ENCODE data around the gene CCDC40.
"Not testable (repeated sequence)": the region's sequence is repeated elsewhere in the genome, so short reads cannot be mapped to it uniquely, and the experiment has no call there.

The CCDC40 gene

GRCh38 chr17:80021600-80021999 lies 14.8 kb upstream of the CCDC40 start:
- no peak for DNase-seq (ENCODE audit: low spot score)

- no peak for DNase-seq (ENCODE audit: low spot score)
Measured at GRCh38 chr17:80023481-80024205, 12.8 kb upstream of the CCDC40 start.

GRCh38 chr17:80024206-80024972 lies 12.1 kb upstream of the CCDC40 start:
- no peak for DNase-seq (ENCODE audit: low spot score)

GRCh38 chr17:80025140-80025539 lies 11.3 kb upstream of the CCDC40 start:
- no peak for DNase-seq (ENCODE audit: low spot score)

GRCh38 chr17:80025796-80026195 lies 10.6 kb upstream of the CCDC40 start:
- no peak for DNase-seq (ENCODE audit: low spot score)

GRCh38 chr17:80026359-80027042 lies 9.9 kb upstream of the CCDC40 start:
- no peak for DNase-seq (ENCODE audit: low spot score)

GRCh38 chr17:80027043-80027435 lies 9.4 kb upstream of the CCDC40 start:
- no peak for DNase-seq (ENCODE audit: low spot score)

- no peak for DNase-seq (ENCODE audit: low spot score)
Measured at GRCh38 chr17:80028030-80028429, 8.4 kb upstream of the CCDC40 start.

GRCh38 chr17:80029258-80029974 lies 7.0 kb upstream of the CCDC40 start:
- no peak for DNase-seq (ENCODE audit: low spot score)

- DNase-seq (ENCODE audit: low spot score), result no peak
Measured at GRCh38 chr17:80030730-80031410, 5.6 kb upstream of the CCDC40 start.

GRCh38 chr17:80031691-80032430 lies 4.6 kb upstream of the CCDC40 start:
- DNase-seq (ENCODE audit: low spot score), result no peak

- no peak for DNase-seq (ENCODE audit: low spot score)
Measured at GRCh38 chr17:80032614-80033171, 3.7 kb upstream of the CCDC40 start.

GRCh38 chr17:80033840-80034239 lies 2.6 kb upstream of the CCDC40 start:
- DNase-seq (ENCODE audit: low spot score), result no peak

GRCh38 chr17:80034791-80035686 lies 1.4 kb upstream of the CCDC40 start:
- DNase-seq (ENCODE audit: low spot score), result no peak

GRCh38 chr17:80035687-80035936 lies 830 bp upstream of the CCDC40 start, which contains the start of gene TBC1D16:
Gene TBC1D16, minus strand, starts transcription at chr17:80035872. Its CDS starts 22,325 bp downstream, at chr17:80013547.
- DNase-seq (ENCODE audit: low spot score), result no peak

GRCh38 chr17:80036715-80037477 lies 454 bp downstream of the CCDC40 start:
- no peak for DNase-seq (ENCODE audit: low spot score)

GRCh38 chr17:80043963-80044362 lies 7.5 kb downstream of the CCDC40 start:
- DNase-seq (ENCODE audit: low spot score), result no peak

GRCh38 chr17:80045703-80046102 lies 9.3 kb downstream of the CCDC40 start:
- no peak for DNase-seq (ENCODE audit: low spot score)

- not testable (repeated sequence) for DNase-seq (ENCODE audit: low spot score)
Measured at GRCh38 chr17:80046709-80047108, 10.3 kb downstream of the CCDC40 start.

All from hematopoietic multipotent progenitor cell treated with erythropoietin and hydrocortisone succinate and interleukin-3 and kit ligand, for 15 days (in vitro differentiated cells).